GM21381 (cell line): ENCODE measurements around the gene PRPH2.
"Not testable (repeated sequence)": the region's sequence is repeated elsewhere in the genome, so short reads cannot be mapped to it uniquely, and the experiment has no call there.

Source experiments
- ATAC-seq: cut with Tn5 transposase; IDR thresholded peaks from one replicate; pipeline ENCODE4 v1.9.1; 2021; ENCODE audit warnings: mild to moderate bottlenecking, moderate library complexity; ENCODE audit not compliant: unreplicated experiment

PRPH2 gene

GRCh38 chr6:42742116-42742894 lies 19.9 kb upstream of the PRPH2 start:
- no peak for ATAC-seq

GRCh38 chr6:42740725-42741124 lies 18.3 kb upstream of the PRPH2 start:
- no peak for ATAC-seq

GRCh38 chr6:42735976-42736375 lies 13.6 kb upstream of the PRPH2 start:
- no peak for ATAC-seq

GRCh38 chr6:42733867-42734481 lies 11.6 kb upstream of the PRPH2 start:
- ATAC-seq, result not testable (repeated sequence)

- ATAC-seq, result no peak
Observed at GRCh38 chr6:42729731-42730130, 7.3 kb upstream of the PRPH2 start.

- no peak for ATAC-seq
Observed at GRCh38 chr6:42727627-42728026, 5.2 kb upstream of the PRPH2 start.

- ATAC-seq, result no peak
Observed at GRCh38 chr6:42727087-42727611, 4.8 kb upstream of the PRPH2 start.

GRCh38 chr6:42726485-42727086 lies 4.2 kb upstream of the PRPH2 start:
- peak; percentile 81 for ATAC-seq

GRCh38 chr6:42726026-42726425 lies 3.6 kb upstream of the PRPH2 start:
- no peak for ATAC-seq

GRCh38 chr6:42724825-42725224 lies 2.4 kb upstream of the PRPH2 start:
- ATAC-seq, result no peak

- no peak for ATAC-seq
Observed at GRCh38 chr6:42720739-42721138, 1.7 kb downstream of the PRPH2 start.

- ATAC-seq, result no peak
Observed at GRCh38 chr6:42715871-42716270, 6.5 kb downstream of the PRPH2 start.

- ATAC-seq, result no peak
Observed at GRCh38 chr6:42714098-42714761, 8.2 kb downstream of the PRPH2 start.

GRCh38 chr6:42711930-42712329 lies 10.5 kb downstream of the PRPH2 start:
- no peak for ATAC-seq

GRCh38 chr6:42710316-42710715 lies 12.1 kb downstream of the PRPH2 start:
- no peak for ATAC-seq

- ATAC-seq, result no peak
Observed at GRCh38 chr6:42709871-42710270, 12.5 kb downstream of the PRPH2 start.

- no peak for ATAC-seq
Observed at GRCh38 chr6:42708096-42708495, 14.3 kb downstream of the PRPH2 start.

GRCh38 chr6:42707595-42707994 lies 14.8 kb downstream of the PRPH2 start:
- no peak for ATAC-seq

- ATAC-seq, result no peak
Observed at GRCh38 chr6:42704937-42705374, 17.4 kb downstream of the PRPH2 start.

- no peak for ATAC-seq
Observed at GRCh38 chr6:42704251-42704936, 18.0 kb downstream of the PRPH2 start.

GRCh38 chr6:42702786-42703185 lies 19.6 kb downstream of the PRPH2 start:
- ATAC-seq, result not testable (repeated sequence)
